Measurements from ENCODE around the gene MSRB2. TPM values are rescaled to one million over a fixed set of nuclear protein-coding genes. Genes with fewer than 3 reads are reported as not detected.

The MSRB2 gene
- total RNA-seq (32.9 and 50.4 TPM in 2 replicates), polyA plus RNA-seq (149 and 156 TPM in 2 replicates)

- Histone ChIP-seq H3K27me3 (no peaks in the 10 kb centered on the region), H3K36me3 (no peaks in the 10 kb centered on the region), H3K4me3 (peak within 1 kb of the TSS; percentile 55), H3K9me3 (ENCODE audit: low read depth) (no peaks in the 10 kb centered on the region), H3K27ac (peak within 1 kb of the TSS; percentile 85), H3K4me1 (ENCODE audit: low read depth) (peaks cover 9% of the 10 kb centered on the region)
- DNase-seq (ENCODE audit: low read depth in 1 of 2, low spot score in 1 of 2), result peak; percentile 93 to 98
- TF ChIP-seq, protein P1, sequence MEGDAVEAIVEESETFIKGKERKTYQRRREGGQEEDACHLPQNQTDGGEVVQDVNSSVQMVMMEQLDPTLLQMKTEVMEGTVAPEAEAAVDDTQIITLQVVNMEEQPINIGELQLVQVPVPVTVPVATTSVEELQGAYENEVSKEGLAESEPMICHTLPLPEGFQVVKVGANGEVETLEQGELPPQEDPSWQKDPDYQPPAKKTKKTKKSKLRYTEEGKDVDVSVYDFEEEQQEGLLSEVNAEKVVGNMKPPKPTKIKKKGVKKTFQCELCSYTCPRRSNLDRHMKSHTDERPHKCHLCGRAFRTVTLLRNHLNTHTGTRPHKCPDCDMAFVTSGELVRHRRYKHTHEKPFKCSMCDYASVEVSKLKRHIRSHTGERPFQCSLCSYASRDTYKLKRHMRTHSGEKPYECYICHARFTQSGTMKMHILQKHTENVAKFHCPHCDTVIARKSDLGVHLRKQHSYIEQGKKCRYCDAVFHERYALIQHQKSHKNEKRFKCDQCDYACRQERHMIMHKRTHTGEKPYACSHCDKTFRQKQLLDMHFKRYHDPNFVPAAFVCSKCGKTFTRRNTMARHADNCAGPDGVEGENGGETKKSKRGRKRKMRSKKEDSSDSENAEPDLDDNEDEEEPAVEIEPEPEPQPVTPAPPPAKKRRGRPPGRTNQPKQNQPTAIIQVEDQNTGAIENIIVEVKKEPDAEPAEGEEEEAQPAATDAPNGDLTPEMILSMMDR (IDR thresholded peaks at IDR 0.05; ENCODE audit: low read depth, low read length), result no peak
These were observed at the start of gene MSRB2 for GRCh38 chr10:23095404-23095965. Gene MSRB2, plus strand, starts transcription at chr10:23095579. Its CDS starts 30 bp downstream, at chr10:23095609.

GRCh38 chr10:23046027-23046426, 49.4 kb upstream of the MSRB2 start:
- no peaks in the 10 kb centered on the region for H3K9me3 ChIP-seq (ENCODE audit: low read depth)
- H3K27ac ChIP-seq, result no peak overlapping the region
- peaks cover 17% of the 10 kb centered on the region for H3K4me1 ChIP-seq (ENCODE audit: low read depth)
- H3K4me3 ChIP-seq, result no peak overlapping the region
- H3K27me3 ChIP-seq, result no peaks in the 10 kb centered on the region
- no peaks in the 10 kb centered on the region for H3K36me3 ChIP-seq
- DNase-seq (ENCODE audit: low read depth in 1 of 2, low spot score in 1 of 2), result no peak
- TF ChIP-seq, protein P1 (IDR thresholded peaks at IDR 0.05; ENCODE audit: low read depth, low read length), result no peak

- TF ChIP-seq, protein P1 (IDR thresholded peaks at IDR 0.05; ENCODE audit: low read depth, low read length), result no peak
- Histone ChIP-seq H3K36me3 (no peaks in the 10 kb centered on the region), H3K27me3 (no peaks in the 10 kb centered on the region)
These were observed 48.0 kb upstream of the MSRB2 start for GRCh38 chr10:23047201-23048050.

DNA sequence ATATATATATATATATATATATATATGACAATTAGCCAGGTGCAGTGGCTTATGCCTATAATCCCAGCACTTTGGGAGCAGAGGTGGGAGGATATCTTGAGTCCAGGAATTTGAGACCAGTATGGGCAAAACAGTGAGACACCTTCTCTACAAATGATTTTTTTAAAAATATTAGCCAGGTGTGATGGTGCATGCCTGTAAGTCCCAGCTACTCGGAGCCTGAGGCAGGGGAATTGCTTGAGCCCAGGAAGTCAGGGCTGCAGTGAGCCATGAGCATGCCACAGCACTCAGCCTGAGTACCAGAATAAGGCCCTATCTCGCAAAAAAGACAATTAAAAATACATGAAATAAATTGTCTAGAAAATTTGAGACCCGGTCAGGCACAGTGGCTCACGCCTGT, 47.2 kb upstream of the MSRB2 start:
- H3K27ac ChIP-seq, result no peak overlapping the region
- H3K4me1 ChIP-seq (ENCODE audit: low read depth), result peaks cover 21% of the 10 kb centered on the region
- H3K4me3 ChIP-seq, result no peak overlapping the region
- TF ChIP-seq, protein P1 (IDR thresholded peaks at IDR 0.05; ENCODE audit: low read depth, low read length), result no peak
- no peaks in the 10 kb centered on the region for H3K9me3 ChIP-seq (ENCODE audit: low read depth)
- H3K27me3 ChIP-seq, result no peaks in the 10 kb centered on the region
- no peaks in the 10 kb centered on the region for H3K36me3 ChIP-seq
- no peak for DNase-seq (ENCODE audit: low read depth in 1 of 2, low spot score in 1 of 2)

More at GRCh38 chr10:23047201-23048050, 48.0 kb upstream of the MSRB2 start:
- Histone ChIP-seq H3K9me3 (ENCODE audit: low read depth) (no peaks in the 10 kb centered on the region), H3K27ac (peak overlapping the region; percentile 66), H3K4me1 (ENCODE audit: low read depth) (peaks cover 17% of the 10 kb centered on the region), H3K4me3 (no peak overlapping the region)
- DNase-seq (ENCODE audit: low read depth in 1 of 2, low spot score in 1 of 2), result peak; percentile 11 to 53

DNA sequence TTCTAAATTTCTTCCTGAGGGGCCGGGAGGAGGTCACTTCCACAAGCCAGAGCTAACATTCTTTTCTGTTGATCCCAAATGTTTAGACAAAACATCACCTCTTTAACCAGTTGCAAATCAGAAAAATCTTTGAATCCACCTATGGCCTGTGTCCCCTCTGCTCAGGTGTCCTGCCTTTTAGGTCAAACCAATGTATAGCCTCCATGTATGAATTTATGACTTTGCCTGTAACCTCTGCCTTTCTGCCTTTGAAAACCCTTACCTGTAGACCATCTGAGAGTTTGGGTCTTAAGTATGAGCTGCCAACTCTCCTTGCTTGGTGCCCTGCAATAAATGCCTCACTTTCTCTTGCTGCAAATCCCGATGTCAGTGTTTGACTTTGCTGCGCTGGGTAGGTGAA, 44.1 kb upstream of the MSRB2 start:
- Histone ChIP-seq H3K36me3 (no peaks in the 10 kb centered on the region), H3K9me3 (ENCODE audit: low read depth) (no peaks in the 10 kb centered on the region), H3K27me3 (no peaks in the 10 kb centered on the region), H3K4me1 (ENCODE audit: low read depth) (peaks cover 16% of the 10 kb centered on the region), H3K4me3 (no peak overlapping the region), H3K27ac (no peak overlapping the region)
- DNase-seq (ENCODE audit: low read depth in 1 of 2, low spot score in 1 of 2), result no peak
- TF ChIP-seq, protein P1 (IDR thresholded peaks at IDR 0.05; ENCODE audit: low read depth, low read length), result no peak

All from cardiac muscle cell (in vitro differentiated cells and primary cell).